GM12872 (cell line): ENCODE measurements around the gene CCSER2.

Source experiments
- TF ChIP-seq, protein P1 (sequence below): IDR thresholded peaks from 3 replicates; pipeline ENCODE4 v1.5.1; 2011; ENCODE audit warnings: low read depth, mild to moderate bottlenecking, low read length, moderate library complexity; ENCODE audit not compliant: insufficient read depth

The CCSER2 gene

DNA sequence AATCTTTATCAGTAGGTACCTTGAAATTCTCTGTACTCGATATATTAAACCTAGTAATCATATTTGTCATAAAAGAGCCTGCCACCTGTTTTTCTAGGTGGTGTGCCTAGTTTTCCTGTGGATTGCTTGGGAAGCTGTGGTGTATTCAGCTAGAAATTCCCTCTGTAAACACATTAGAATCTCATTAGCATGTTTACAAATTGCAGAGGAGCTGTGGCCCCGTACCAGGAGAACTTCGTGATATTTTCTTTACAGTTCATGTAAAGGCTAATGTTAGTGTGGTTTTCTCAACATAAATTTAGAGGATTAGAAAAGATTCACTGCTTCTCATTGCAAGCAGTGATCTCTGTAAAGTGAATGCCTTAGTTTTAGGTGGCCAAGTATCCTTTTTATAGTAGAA is 144.7 kb downstream of the CCSER2 start:
- TF ChIP-seq, protein P1, sequence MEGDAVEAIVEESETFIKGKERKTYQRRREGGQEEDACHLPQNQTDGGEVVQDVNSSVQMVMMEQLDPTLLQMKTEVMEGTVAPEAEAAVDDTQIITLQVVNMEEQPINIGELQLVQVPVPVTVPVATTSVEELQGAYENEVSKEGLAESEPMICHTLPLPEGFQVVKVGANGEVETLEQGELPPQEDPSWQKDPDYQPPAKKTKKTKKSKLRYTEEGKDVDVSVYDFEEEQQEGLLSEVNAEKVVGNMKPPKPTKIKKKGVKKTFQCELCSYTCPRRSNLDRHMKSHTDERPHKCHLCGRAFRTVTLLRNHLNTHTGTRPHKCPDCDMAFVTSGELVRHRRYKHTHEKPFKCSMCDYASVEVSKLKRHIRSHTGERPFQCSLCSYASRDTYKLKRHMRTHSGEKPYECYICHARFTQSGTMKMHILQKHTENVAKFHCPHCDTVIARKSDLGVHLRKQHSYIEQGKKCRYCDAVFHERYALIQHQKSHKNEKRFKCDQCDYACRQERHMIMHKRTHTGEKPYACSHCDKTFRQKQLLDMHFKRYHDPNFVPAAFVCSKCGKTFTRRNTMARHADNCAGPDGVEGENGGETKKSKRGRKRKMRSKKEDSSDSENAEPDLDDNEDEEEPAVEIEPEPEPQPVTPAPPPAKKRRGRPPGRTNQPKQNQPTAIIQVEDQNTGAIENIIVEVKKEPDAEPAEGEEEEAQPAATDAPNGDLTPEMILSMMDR: no peak

DNA sequence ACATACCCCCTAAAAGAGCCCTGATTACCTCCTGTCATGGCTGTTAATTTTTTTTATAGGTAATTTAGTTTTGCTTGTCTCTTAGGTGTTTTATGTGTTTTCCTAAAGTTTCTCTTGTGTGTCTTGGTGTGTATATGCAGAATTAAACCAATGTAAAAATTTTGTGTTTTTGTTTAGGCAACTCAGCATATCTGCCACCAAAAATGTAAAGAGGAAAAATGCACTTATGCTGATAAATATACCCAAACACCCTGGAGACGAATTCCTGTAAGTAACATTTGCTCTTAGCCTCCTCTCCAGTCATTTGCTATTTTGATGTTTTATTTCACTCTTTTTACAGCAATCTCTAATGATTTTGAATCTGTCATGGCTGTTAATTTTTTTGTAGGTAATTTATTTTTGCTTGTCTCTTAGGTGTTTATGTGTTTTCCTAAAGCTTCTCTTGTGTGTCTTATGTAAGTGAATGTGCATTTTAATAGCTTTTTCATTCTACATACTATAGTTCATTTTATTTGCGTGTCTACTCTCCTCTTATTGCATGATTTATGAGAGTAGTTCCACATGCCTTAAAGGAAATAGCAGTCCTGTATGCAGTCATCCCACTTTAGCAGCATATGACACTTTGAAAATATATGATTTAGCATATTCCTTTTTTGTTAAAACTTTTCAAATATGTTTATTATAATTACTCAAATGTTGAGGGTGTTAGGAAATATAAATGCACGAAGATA is 149.2 kb downstream of the CCSER2 start:
- TF ChIP-seq, protein P1: no peak

DNA sequence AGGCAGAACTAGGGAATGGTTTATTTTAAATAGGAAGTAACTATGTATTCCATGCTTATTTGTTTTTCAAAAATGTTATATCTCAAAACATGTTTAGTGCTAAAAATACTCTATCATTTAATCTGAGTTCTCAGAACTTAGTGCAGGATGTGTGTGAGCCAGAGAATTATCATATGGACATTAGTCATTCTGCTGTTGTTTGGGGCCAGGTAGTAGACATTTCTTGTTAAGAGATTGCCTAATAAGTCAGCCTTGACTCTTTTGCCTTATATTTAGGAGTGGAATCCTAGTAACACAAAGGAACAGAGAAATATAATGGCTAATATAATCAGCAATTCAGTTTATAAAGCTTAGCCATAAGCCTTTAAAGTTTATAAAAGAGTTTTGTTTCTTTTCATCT is 149.8 kb downstream of the CCSER2 start:
- TF ChIP-seq, protein P1: no peak

DNA sequence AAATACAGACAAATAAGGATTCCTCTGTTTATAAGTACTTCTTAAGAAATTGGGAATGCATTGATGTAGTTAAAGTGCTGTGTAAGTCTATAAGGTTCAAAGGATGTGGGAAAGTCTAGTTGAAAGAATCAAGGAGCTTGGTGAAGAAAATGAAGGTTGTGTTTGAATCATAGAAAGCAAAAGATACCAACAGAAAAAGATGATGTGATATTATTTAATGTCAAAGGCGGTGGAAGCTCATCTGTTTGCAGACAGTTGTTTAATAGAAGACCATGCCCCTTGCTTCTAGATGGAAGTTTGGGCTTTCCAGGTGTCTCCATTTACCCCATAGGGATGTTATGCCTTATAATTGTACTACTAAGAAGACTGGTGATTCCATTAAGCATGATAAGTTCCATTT is 150.3 kb downstream of the CCSER2 start:
- TF ChIP-seq, protein P1: no peak

DNA sequence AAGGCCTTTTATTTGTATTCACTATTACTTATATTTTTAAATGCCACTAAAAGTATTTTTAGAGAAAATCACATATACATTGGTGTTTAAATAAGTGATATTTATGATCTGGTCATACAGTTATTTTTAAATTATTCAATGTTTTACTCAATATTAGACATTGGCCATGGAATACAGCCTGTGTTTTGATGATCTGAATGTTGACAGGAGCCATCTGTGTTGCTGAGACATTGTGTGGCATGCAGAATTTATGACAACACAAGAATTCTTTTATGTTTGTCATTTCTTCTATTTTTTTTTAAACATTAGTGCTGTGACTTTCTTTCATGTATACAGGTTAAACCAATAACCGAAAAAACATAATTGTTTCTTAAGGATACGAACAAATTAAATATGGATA is 156.2 kb downstream of the CCSER2 start:
- TF ChIP-seq, protein P1: no peak

DNA sequence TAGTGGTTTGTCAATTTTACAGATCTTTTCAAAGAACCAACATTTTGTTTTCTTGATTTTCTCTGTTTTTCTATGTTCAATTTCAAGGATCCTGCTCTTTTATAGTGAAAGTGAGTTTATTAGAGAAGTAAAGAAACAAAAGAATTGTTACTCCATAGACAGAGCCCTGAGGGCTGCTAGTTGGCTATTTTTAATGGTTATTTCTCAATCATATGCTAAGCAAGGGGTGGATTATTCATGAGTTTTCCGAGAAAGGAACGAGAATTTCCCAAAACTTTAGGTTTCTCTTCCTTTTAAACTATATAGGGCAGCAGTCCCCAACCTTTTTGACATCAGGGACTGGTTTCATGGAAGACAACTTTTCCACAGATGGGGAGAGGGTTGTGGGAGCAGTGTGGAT is 165.0 kb downstream of the CCSER2 start:
- TF ChIP-seq, protein P1: no peak

DNA sequence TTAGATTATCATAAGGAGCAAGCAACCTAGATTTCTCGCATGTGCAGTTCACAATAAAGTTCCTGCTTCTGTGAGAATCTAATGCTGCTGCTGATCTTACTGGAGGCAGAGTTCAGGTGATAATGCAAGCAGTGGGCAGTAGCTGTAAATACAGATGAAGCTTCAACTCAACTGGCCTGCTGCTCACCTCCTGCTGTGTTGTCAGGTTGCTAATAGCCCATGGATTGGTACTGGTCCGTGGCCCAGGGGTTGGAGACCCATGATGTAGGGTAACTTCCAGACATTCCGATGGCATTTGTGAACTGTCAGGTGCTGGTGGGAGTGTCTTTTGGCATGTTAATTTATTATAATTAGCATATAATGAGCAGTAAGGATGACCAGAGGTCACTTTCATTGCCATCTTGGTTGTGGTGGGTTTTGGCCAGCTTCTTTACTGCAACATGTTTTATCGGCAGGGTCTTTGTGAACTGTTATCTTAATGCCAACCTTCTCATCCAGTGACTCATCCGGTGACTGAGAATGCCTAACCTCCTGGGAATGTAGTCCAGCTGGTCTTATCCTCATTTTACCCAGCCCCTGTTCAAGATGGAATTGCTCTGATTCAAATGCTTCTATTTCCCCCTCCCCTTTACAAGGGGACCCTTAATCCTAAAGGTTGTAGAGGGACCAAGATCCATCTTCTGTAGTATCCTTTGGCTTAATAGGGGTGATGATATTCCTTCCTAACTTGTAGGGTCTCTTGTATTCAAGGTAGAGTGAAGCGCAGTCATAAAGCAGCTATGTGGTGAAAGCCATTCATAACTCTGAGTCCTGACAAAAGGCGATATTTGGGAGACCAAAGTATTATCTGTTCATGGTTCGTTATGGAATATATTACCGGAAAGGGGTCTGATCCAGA is 165.8 kb downstream of the CCSER2 start:
- TF ChIP-seq, protein P1: no peak
